Thyroid gland (tissue), 4 donors: Measurements from ENCODE around the gene NT5DC1. TPM values are rescaled to one million over a fixed set of nuclear protein-coding genes. Genes with fewer than 3 reads are reported as not detected.

Experiments
- DNase-seq, 2 donors: peaks; one replicate each; pipeline ENCODE4 v3.0.0-alpha.2; 2019
- H3K27ac ChIP-seq, 3 donors: fragments of 200-600 bp; sonication (generic); 1 replicate in 2 of 3; 2 replicates in 1 of 3; pipeline ENCODE4 v1.5.1; 2016 to 2019; ENCODE audit warnings: mild to moderate bottlenecking in 1 of 3, moderate library complexity in 1 of 3
- H3K27me3 ChIP-seq: fragments of 200-600 bp; sonication (generic); one replicate; pipeline ENCODE4 v1.5.1; 2019
- H3K36me3 ChIP-seq, 2 donors: fragments of 200-600 bp; sonication (generic); one replicate each; pipeline ENCODE4 v1.5.1; 2016 to 2019
- H3K4me1 ChIP-seq, 2 donors: fragments of 200-600 bp; sonication (generic); one replicate each; pipeline ENCODE4 v1.5.1; 2017 to 2019
- H3K4me3 ChIP-seq, 3 donors: fragments of 200-600 bp; sonication (generic); replicated peaks in 1 of 3; 1 replicate in 2 of 3; 2 replicates in 1 of 3; pipeline ENCODE4 v1.5.1; 2016; ENCODE audit warnings: mild to moderate bottlenecking in 1 of 3
- H3K9me3 ChIP-seq: fragments of 200-600 bp; sonication (generic); one replicate; pipeline ENCODE4 v1.5.1; 2017
- CTCF ChIP-seq, 6 experiments: fragments of 200-600 bp in 3 of 6; fragments of 450-650 bp in 3 of 6; sonication (generic) in 3 of 6; IDR thresholded peaks; one replicate each; pipeline ENCODE4 v1.5.1; 2016 to 2019; ENCODE audit warnings: antibody characterized with exemption in 6 of 6, mild to moderate bottlenecking in 2 of 6, inconsistent platforms in 1 of 6, moderate library complexity in 1 of 6
- POLR2A ChIP-seq, 2 donors: fragments of 450-650 bp; IDR thresholded peaks; one replicate each; pipeline ENCODE4 v1.6.1; 2017; ENCODE audit warnings: antibody characterized with exemption in 2 of 2, mild to moderate bottlenecking in 2 of 2, moderate library complexity in 1 of 2
- whole genome bisulfite sequencing, 2 donors: methylation state at CpG; one replicate each; pipeline ENCODE4 v1.1.5; 2017; 5-methylcytosine and 5-hydroxymethylcytosine counted together
- intact Hi-C: fragments of 100-400 bp; cut with DNase I; formaldehyde crosslinking; loops from one replicate; pipeline ENCODE4 v1.15.1; 2023
- total RNA-seq, 4 donors: library from RNA; depleted of rRNA; stranded (reverse); fragments of >200 nt; gene quantifications; one replicate each; pipeline ENCODE4 v1.2.3, GENCODE V29; 2016

Gene NT5DC1
- total RNA-seq, 4 donors from 2014 or later, result 17.5 to 35.7 (median 22.1) TPM

GRCh38 chr6:116165596-116165995, 64.9 kb downstream of the NT5DC1 start:
- H3K9me3 ChIP-seq, result no peaks in the 10 kb centered on the region
- no peak for TF ChIP-seq CTCF (IDR thresholded peaks at IDR 0.05)
- no peak overlapping the region for H3K27ac ChIP-seq
- no peaks in the 10 kb centered on the region for H3K4me1 ChIP-seq
- H3K27me3 ChIP-seq, result no peaks in the 10 kb centered on the region
- WGBS, 2 donors, result 100% methylated on average over 1 of the region's 1 CpG
- H3K4me3 ChIP-seq, result no peak overlapping the region
- intact Hi-C loops, result no loop called here
- no peaks in the 10 kb centered on the region for H3K36me3 ChIP-seq
- no peak for DNase-seq

GRCh38 chr6:116166369-116166768, 65.7 kb downstream of the NT5DC1 start:
- TF ChIP-seq CTCF (IDR thresholded peaks at IDR 0.05), result no peak
- no peak for TF ChIP-seq POLR2A (IDR thresholded peaks at IDR 0.05)
- H3K27me3 ChIP-seq, result no peaks in the 10 kb centered on the region
- no peaks in the 10 kb centered on the region for H3K36me3 ChIP-seq
- DNase-seq, result no peak
- no peak overlapping the region for H3K4me3 ChIP-seq
- H3K4me1 ChIP-seq, result no peaks in the 10 kb centered on the region
- no peaks in the 10 kb centered on the region for H3K9me3 ChIP-seq
- 81% methylated on average over 1 of the region's 1 CpG for WGBS, 2 donors
- intact Hi-C loops, result no loop called here
- H3K27ac ChIP-seq, result no peak overlapping the region

GRCh38 chr6:116168148-116168547, 67.5 kb downstream of the NT5DC1 start:
- Histone ChIP-seq H3K4me3 (no peak overlapping the region), H3K27me3 (no peaks in the 10 kb centered on the region), H3K27ac (no peak overlapping the region), H3K36me3 (no peaks in the 10 kb centered on the region), H3K4me1 (no peaks in the 10 kb centered on the region), H3K9me3 (no peaks in the 10 kb centered on the region)
- DNase-seq, result no peak
- intact Hi-C loops, result no loop called here
- WGBS, 2 donors, result 100% methylated on average over 1 of the region's 1 CpG
- no peak for TF ChIP-seq CTCF (IDR thresholded peaks at IDR 0.05)
- no peak for TF ChIP-seq POLR2A (IDR thresholded peaks at IDR 0.05)

- no peak overlapping the region for H3K4me3 ChIP-seq
Observed at GRCh38 chr6:116169880-116170279, 69.2 kb downstream of the NT5DC1 start.

More at GRCh38 chr6:116169880-116170279, 69.2 kb downstream of the NT5DC1 start:
- 90 to 94% methylated on average over 2 of the region's 2 CpGs for WGBS, 2 donors
- Histone ChIP-seq H3K27me3 (no peaks in the 10 kb centered on the region), H3K27ac (no peak overlapping the region), H3K4me1 (no peaks in the 10 kb centered on the region), H3K36me3 (no peaks in the 10 kb centered on the region), H3K9me3 (no peaks in the 10 kb centered on the region)
- no peak for TF ChIP-seq CTCF (IDR thresholded peaks at IDR 0.05)
- no peak for TF ChIP-seq POLR2A (IDR thresholded peaks at IDR 0.05)
- no peak for DNase-seq
- intact Hi-C loops, result no loop called here
